IPS-20b (cell line): ENCODE results near the gene RALGDS.
"Not testable (repeated sequence)": the region's sequence is repeated elsewhere in the genome, so short reads cannot be mapped to it uniquely, and the experiment has no call there.

ENCODE experiments used
- H3K27ac ChIP-seq: one replicate; pipeline ENCODE4 v1.5.1; 2013; ENCODE audit warnings: low read length
- H3K27me3 ChIP-seq: 2 replicates; pipeline ENCODE4 v1.6.1; 2013; ENCODE audit warnings: mild to moderate bottlenecking, low read length, inconsistent platforms; ENCODE audit not compliant: insufficient read depth
- H3K36me3 ChIP-seq: 2 replicates; pipeline ENCODE4 v1.6.1; 2013; ENCODE audit warnings: low read depth, mild to moderate bottlenecking, inconsistent platforms, low read length, moderate library complexity; ENCODE audit not compliant: insufficient read depth
- H3K4me1 ChIP-seq: 2 replicates; pipeline ENCODE4 v1.6.1; 2013; ENCODE audit warnings: mild to moderate bottlenecking, control low read depth, inconsistent platforms, low read length, moderate library complexity; ENCODE audit not compliant: insufficient read depth
- H3K4me3 ChIP-seq: 2 replicates; pipeline ENCODE4 v1.5.1; 2013; ENCODE audit warnings: mild to moderate bottlenecking, low read length, inconsistent platforms
- H3K9ac ChIP-seq: 2 replicates; pipeline ENCODE4 v1.6.1; 2013; ENCODE audit warnings: low read depth, mild to moderate bottlenecking, inconsistent platforms, low read length, moderate library complexity
- H3K9me3 ChIP-seq: 2 replicates; pipeline ENCODE4 v1.6.1; 2013; ENCODE audit warnings: mild to moderate bottlenecking, low read depth, low read length, inconsistent platforms; ENCODE audit not compliant: insufficient read depth

RALGDS gene

DNA sequence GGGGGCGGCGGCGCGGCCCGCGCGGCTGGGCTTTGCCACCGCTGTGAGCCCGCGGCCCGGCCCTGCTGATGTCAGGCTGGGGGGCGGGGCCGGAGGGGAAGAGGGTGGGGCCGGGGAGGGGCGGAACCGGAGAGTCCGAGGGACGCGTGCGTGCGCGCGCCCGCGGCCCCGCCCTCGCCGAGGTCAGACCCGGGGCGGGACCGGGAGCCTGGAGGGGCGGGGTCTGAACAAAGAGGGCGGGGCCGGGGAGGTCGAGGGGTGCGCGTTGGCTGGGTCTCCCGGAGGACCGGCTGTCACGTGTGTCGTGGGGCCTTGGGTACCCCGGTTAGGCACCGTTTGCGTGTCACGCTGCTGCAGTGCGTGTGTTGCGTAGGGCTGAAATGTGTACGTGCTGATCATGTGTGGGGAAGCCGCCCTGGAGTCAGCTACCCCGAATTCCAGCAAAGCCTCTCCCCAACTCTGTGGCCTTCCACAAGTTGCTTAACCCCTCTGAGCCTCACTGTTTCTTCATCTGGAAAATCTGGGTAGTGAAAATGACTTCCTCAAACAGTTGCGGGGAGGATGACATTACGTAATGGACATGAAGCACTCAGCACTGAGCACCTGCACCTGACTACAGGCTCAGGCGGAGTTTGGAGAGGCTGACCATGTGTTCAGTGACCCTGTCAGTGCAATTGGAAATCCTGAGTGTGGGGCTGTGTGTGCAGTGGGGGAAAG, at the start of gene RALGDS:
Gene RALGDS, minus strand, starts transcription at position 43 of the 717 bp plus-strand sequence. CDS start 86 bp downstream, outside the sequence.
- Histone ChIP-seq H3K4me3 (peak within 1 kb of the TSS; percentile 70), H3K9ac (peak within 1 kb of the TSS; percentile 59; the same call in 1 of the 2 replicates), H3K36me3 (no peaks in the 10 kb centered on the region), H3K9me3 (no peaks in the 10 kb centered on the region), H3K27ac (no peak within 1 kb of the TSS), H3K4me1 (peaks cover 9% of the 10 kb centered on the region; the same call in 1 of the 2 replicates), H3K27me3 (peaks cover 78% of the 10 kb centered on the region)

DNA sequence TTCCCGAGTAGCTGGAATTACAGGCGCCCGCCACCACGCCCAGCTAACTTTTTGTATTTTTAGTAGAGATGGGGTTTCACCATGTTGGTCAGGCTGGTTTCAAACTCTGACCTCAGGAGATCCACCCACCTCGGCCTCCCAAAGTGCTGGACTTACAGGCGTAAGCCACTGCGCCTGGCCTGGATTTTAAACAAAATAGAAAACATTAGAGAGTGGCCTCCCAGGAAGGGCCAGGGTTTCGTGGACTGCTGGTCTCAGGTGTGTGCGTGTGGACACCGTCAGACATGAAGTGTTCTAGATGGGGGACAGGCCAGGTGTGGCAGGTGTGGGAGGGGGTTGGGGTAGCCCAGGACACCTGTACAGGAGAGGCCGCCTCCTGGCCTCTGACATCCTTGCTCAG, 49.7 kb upstream of the RALGDS start:
- Histone ChIP-seq H3K27me3 (peaks cover 12% of the 10 kb centered on the region), H3K9me3 (no peaks in the 10 kb centered on the region), H3K4me3 (no peak overlapping the region), H3K36me3 (no peaks in the 10 kb centered on the region), H3K9ac (no peak overlapping the region), H3K4me1 (no peaks in the 10 kb centered on the region), H3K27ac (no peak overlapping the region)

DNA sequence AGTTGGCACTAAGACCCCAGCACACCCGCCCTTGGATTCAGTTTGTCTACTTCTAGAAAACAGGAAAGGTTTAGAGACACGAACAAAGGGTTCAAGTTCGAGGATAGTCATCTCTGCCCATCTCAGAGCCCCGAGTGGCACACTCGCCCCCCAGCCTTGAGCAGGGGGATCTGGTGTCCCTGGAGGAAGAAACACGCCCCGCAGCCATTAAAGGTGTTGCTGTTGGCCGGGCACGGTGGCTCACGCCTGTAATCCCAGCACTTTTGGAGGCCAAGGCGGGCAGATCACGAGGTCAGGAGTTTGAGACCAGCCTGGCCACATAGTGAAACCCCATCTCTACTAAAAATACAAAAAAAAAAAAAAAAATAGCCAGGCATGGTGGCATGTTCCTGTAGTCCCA, 48.6 kb upstream of the RALGDS start:
- not testable (repeated sequence) for H3K4me1 ChIP-seq, H3K4me3 ChIP-seq, H3K27ac ChIP-seq, H3K36me3 ChIP-seq, H3K9ac ChIP-seq, H3K9me3 ChIP-seq
- peaks cover 13% of the 10 kb centered on the region for H3K27me3 ChIP-seq

DNA sequence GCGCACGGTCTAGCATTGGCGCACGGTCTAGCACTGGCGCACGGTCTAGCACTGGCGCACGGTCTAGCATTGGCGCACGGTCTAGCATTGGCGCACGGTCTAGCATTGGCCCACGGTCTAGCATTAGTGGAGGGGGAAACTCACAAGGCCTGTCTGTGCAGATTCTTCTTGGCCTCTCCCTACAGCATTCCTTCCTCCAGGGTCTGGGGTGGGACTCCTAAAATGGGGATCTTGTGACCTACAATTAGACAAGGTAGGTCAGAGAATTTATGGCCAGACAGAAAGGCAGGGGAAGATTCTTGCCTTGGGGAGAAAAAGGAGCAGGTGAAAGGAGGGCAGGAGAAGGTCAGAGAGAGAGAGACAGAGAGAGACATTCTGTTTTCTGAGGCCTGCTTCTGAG, 48.1 kb upstream of the RALGDS start:
- no peaks in the 10 kb centered on the region for H3K4me1 ChIP-seq
- peaks cover 15% of the 10 kb centered on the region for H3K27me3 ChIP-seq
- no peaks in the 10 kb centered on the region for H3K36me3 ChIP-seq
- no peak overlapping the region for H3K27ac ChIP-seq
- no peak overlapping the region for H3K9ac ChIP-seq
- H3K4me3 ChIP-seq, result no peak overlapping the region
- H3K9me3 ChIP-seq, result no peaks in the 10 kb centered on the region

DNA sequence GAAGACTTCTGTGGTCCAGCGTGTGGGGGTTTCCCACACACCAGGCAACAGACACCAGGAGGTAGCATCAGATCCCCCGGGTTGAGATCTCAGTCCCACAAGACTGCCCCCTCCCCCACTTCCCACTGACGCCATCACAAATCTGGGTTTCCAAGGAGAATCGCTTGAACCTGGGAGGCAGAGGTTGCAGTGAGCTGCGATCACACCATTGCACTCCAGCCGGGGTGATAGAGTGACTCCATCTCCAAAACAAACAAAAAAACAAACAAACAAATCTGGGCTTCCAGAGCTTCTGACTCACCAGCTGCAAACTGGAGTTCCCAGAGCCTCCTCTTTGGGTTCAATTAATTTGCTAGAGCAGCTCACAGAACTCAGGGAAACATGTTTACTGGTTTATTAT, 47.4 kb upstream of the RALGDS start:
- Histone ChIP-seq H3K4me1 (no peaks in the 10 kb centered on the region), H3K4me3 (no peak overlapping the region), H3K27me3 (peaks cover 18% of the 10 kb centered on the region), H3K9me3 (no peaks in the 10 kb centered on the region), H3K9ac (no peak overlapping the region), H3K36me3 (no peaks in the 10 kb centered on the region), H3K27ac (no peak overlapping the region)

DNA sequence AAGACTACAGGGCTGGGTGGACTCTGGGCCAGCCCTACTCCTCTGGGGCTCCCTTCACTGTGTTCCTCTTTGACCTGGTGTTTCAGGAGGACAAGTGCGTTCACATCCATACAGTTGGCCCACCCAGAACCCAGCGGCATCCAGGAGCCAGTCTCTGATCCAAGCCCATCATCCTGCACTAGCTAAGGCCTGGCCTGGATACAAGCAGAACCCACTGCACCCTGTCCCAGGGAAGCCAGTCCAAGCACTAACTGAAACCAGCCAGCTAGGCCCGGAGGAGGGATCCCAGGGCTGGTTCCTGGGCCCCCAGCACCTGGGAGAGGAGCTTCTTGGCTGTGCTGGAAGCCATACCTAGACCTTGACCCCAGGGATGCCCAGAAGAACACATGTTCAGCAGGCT, 46.7 kb upstream of the RALGDS start:
- no peaks in the 10 kb centered on the region for H3K4me1 ChIP-seq
- no peak overlapping the region for H3K27ac ChIP-seq
- H3K4me3 ChIP-seq, result no peak overlapping the region
- no peak overlapping the region; the same call in 1 of the 2 replicates for H3K9ac ChIP-seq
- peaks cover 25% of the 10 kb centered on the region for H3K27me3 ChIP-seq
- no peaks in the 10 kb centered on the region for H3K9me3 ChIP-seq
- no peaks in the 10 kb centered on the region for H3K36me3 ChIP-seq

DNA sequence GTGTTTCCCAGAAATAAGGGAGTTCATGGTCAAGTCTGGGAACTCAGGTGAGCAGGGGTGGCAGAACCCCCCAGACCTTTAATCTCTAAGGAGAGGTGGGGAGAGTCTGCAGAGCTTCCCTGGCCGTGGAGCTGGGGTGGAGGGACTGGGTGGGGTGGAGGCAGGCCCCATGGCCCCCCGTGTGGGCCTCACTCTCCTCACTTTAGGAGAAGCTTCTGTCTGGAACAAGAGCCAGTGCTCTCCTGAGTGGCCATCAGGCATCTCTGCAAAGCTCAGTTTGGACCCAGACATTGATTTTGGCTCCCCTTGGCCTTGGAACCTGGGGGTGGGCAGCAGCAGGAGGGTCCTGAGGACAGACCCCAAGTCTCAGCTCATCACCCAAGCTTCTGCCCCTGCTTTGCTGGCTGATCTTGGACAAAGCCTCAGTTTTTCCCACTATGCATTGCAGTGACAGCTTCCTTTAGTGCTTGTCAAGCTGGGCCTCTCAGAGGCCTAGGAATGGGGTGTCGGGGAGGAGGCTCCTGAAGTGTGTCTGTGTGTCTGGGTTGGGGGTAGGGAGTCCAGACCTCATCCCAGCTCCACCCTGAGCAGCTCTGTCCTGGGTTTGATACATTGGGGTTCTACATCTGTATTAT, 46.2 kb upstream of the RALGDS start:
- no peaks in the 10 kb centered on the region for H3K4me1 ChIP-seq
- H3K36me3 ChIP-seq, result no peaks in the 10 kb centered on the region
- no peaks in the 10 kb centered on the region for H3K9me3 ChIP-seq
- no peak overlapping the region for H3K9ac ChIP-seq
- H3K27ac ChIP-seq, result no peak overlapping the region
- H3K27me3 ChIP-seq, result peaks cover 30% of the 10 kb centered on the region
- H3K4me3 ChIP-seq, result no peak overlapping the region

DNA sequence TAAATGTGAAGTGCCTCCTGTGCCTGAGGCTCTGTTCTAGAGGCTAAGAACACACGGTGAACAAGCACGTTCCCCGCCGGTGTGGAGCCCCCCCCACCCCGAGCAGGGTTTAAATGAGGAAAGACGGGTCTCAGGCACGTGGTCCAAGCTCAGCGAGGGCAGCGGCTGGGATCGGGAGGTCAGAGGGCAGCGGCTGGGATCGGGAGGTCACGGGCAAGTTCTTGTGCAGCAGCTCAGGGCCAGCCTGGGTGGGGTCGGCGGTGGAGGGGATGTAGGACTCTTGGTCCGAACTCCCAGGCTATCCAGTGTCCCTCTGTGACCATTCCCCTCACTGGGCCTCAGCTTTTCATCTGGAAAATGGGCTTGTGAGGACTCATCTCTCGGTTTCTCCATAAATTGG, 45.4 kb upstream of the RALGDS start:
- no peaks in the 10 kb centered on the region for H3K4me1 ChIP-seq
- peaks cover 35% of the 10 kb centered on the region for H3K27me3 ChIP-seq
- H3K27ac ChIP-seq, result no peak overlapping the region

DNA sequence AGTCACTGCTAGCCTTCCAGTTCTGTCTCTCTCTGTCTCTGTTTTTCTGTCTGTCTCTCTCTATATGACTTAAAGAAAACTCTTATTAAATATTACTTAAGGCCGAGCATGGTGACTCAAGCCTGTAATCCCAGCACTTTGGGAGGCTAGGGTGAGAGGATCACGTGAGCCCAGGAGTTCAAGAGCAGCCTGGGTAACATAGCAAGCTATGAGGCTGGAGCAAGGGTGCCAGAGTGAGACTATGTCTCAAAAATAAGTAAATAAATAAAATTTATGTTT, 44.4 kb upstream of the RALGDS start:
- Histone ChIP-seq H3K27me3 (peaks cover 37% of the 10 kb centered on the region), H3K9ac (no peak overlapping the region), H3K4me3 (no peak overlapping the region), H3K4me1 (no peaks in the 10 kb centered on the region), H3K9me3 (no peaks in the 10 kb centered on the region), H3K36me3 (no peaks in the 10 kb centered on the region), H3K27ac (no peak overlapping the region)

More for the DNA sequence above, 45.4 kb upstream of the RALGDS start:
- no peak overlapping the region for H3K9ac ChIP-seq
- no peaks in the 10 kb centered on the region for H3K36me3 ChIP-seq
- no peaks in the 10 kb centered on the region for H3K9me3 ChIP-seq
- no peak overlapping the region for H3K4me3 ChIP-seq

DNA sequence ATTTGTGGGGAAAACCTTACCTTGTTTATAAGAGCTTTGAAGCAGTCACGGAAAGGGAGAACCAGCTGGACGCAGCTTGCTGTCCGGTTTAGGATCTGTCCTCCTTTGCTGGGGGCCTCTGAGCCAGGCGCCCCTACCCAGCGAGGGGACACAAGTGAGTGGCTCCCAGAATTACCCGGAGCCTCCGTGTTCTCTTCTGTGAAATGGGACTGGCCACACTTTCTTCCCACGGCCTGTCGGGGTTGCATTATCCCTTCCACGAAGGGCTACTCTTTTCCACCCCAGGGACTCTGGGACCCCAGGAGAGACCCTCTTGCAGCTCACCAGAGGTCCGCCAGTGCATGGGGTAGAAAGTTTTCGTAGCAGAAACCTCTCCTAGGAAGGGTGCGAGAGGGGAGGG, 43.2 kb upstream of the RALGDS start:
- Histone ChIP-seq H3K27ac (no peak overlapping the region), H3K9ac (no peak overlapping the region), H3K4me3 (peak overlapping the region; percentile 66; the same call in 1 of the 2 replicates), H3K9me3 (no peaks in the 10 kb centered on the region), H3K36me3 (no peaks in the 10 kb centered on the region), H3K27me3 (peaks cover 37% of the 10 kb centered on the region), H3K4me1 (no peaks in the 10 kb centered on the region)

DNA sequence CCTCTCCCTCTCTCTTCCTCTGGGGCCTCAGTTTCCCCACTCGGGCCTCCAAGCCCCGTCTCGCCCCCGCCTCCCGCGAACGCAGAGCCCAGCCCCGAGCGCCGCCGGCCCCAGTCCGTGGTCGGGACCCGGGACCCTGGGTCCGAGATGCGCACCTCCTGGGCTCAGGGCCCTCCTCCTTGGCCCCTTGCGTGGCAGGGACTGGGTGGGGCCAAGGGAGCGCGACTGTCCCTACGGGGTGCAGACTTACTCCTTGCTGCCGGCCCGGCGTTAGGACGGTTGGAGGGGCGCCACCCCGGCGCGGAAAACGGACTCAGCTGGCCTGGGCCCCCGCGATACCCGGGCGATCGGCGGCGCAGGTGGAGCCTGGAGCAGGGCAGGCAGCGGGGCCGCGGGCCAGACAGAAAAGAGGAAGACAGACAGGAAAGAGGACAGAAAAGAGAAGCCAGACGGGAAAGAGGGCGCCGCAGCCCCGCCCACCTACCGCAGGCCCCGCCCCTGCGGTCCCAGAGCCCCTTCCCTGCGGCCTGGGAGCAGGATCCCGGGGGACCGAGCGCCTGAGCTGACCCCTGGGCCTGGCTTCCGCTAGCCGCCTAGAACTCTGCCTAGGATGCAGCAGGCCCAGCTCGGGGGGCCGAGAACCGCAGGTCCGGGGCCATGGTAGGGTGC, 42.6 kb upstream of the RALGDS start, which contains the start of gene GBGT1:
Gene GBGT1, minus strand, starts transcription at position 411 of the 669 bp plus-strand sequence. CDS start 1,502 bp downstream, outside the sequence.
- peaks cover 37% of the 10 kb centered on the region for H3K27me3 ChIP-seq
- no peak within 1 kb of the TSS for H3K27ac ChIP-seq
- H3K9ac ChIP-seq, result no peak within 1 kb of the TSS
- H3K4me3 ChIP-seq, result peak within 1 kb of the TSS; percentile 66
- H3K4me1 ChIP-seq, result no peaks in the 10 kb centered on the region
- H3K9me3 ChIP-seq, result no peaks in the 10 kb centered on the region
- H3K36me3 ChIP-seq, result no peaks in the 10 kb centered on the region
